Smooth muscle cell (in vitro differentiated cells): Measurements from ENCODE around the gene CYGB. TPM values are rescaled to one million over a fixed set of nuclear protein-coding genes. Genes with fewer than 3 reads are reported as not detected.

Experiments used
- DNase-seq: peaks from one replicate; lab custom pipeline; 2025; ENCODE audit not compliant: unreplicated experiment; lab: John Stamatoyannopoulos, UW
- H2AFZ ChIP-seq: fragments of 200-600 bp; sonication (generic); 2 replicates; pipeline ENCODE4 v1.6.0; 2016; ENCODE audit warnings: antibody characterized with exemption, low read depth, mild to moderate bottlenecking
- H3F3A ChIP-seq: fragments of 200-600 bp; sonication (generic); 2 replicates; pipeline ENCODE4 v1.6.0; 2017; ENCODE audit warnings: antibody characterized with exemption, low read depth
- H3K27ac ChIP-seq: fragments of 200-600 bp; sonication (generic); 2 replicates; pipeline ENCODE4 v1.5.1; 2016; ENCODE audit warnings: low read depth, mild to moderate bottlenecking
- H3K27me3 ChIP-seq: fragments of 200-600 bp; sonication (generic); 2 replicates; pipeline ENCODE4 v1.6.1; 2016; ENCODE audit warnings: low read depth, mild to moderate bottlenecking
- H3K36me3 ChIP-seq: fragments of 200-600 bp; sonication (generic); 2 replicates; pipeline ENCODE4 v1.5.1; 2016; ENCODE audit warnings: low read depth
- H3K4me1 ChIP-seq: fragments of 200-600 bp; sonication (generic); 2 replicates; pipeline ENCODE4 v1.5.1; 2016; ENCODE audit warnings: low read depth
- H3K4me2 ChIP-seq: fragments of 200-600 bp; sonication (generic); 2 replicates; pipeline ENCODE4 v1.6.0; 2016; ENCODE audit warnings: mild to moderate bottlenecking
- H3K4me3 ChIP-seq: fragments of 200-600 bp; sonication (generic); 2 replicates; pipeline ENCODE4 v1.5.1; 2016; ENCODE audit warnings: mild to moderate bottlenecking
- H3K79me2 ChIP-seq: fragments of 200-600 bp; sonication (generic); 2 replicates; pipeline ENCODE4 v1.6.0; 2016; ENCODE audit warnings: low read depth, mild to moderate bottlenecking
- H3K9ac ChIP-seq: fragments of 200-600 bp; sonication (generic); 2 replicates; pipeline ENCODE4 v1.6.0; 2016; ENCODE audit warnings: low read depth
- H3K9me3 ChIP-seq: fragments of 200-600 bp; sonication (generic); replicated peaks from 2 replicates; pipeline ENCODE4 v1.5.1; 2016; ENCODE audit warnings: low read depth
- H4K20me1 ChIP-seq: fragments of 200-600 bp; sonication (generic); 2 replicates; pipeline ENCODE4 v1.6.0; 2016; ENCODE audit warnings: low read depth
- WGBS: methylation state at CpG from one replicate; pipeline ENCODE4 v1.1.7; 2016; ENCODE audit warnings: low lambda C conversion rate; 5-methylcytosine and 5-hydroxymethylcytosine counted together
- polyA plus RNA-seq: library from polyadenylated mRNA; unstranded; fragments of >200 nt; fragmentation: Nextera tagmentation; extraction: Ambion mirVana; gene quantifications from 2 replicates; pipeline ENCODE4 v1.2.1, GENCODE V29; 2016
- total RNA-seq: library from RNA; depleted of rRNA; stranded (reverse); fragments of >200 nt; gene quantifications from 2 replicates; pipeline ENCODE4 v1.2.3, GENCODE V29; 2014
- TF ChIP-seq, protein P1 (sequence below): fragments of 200-600 bp; sonication (generic); IDR thresholded peaks from 2 replicates; pipeline ENCODE4 v1.5.1; 2017; ENCODE audit warnings: borderline replicate concordance, mild to moderate bottlenecking, antibody characterized with exemption; ENCODE audit not compliant: insufficient read depth, poor library complexity, severe bottlenecking

CYGB gene
- total and polyA plus RNA-seq, 2 experiments from 2014 or later, result 13.9 to 22.2 TPM

DNA sequence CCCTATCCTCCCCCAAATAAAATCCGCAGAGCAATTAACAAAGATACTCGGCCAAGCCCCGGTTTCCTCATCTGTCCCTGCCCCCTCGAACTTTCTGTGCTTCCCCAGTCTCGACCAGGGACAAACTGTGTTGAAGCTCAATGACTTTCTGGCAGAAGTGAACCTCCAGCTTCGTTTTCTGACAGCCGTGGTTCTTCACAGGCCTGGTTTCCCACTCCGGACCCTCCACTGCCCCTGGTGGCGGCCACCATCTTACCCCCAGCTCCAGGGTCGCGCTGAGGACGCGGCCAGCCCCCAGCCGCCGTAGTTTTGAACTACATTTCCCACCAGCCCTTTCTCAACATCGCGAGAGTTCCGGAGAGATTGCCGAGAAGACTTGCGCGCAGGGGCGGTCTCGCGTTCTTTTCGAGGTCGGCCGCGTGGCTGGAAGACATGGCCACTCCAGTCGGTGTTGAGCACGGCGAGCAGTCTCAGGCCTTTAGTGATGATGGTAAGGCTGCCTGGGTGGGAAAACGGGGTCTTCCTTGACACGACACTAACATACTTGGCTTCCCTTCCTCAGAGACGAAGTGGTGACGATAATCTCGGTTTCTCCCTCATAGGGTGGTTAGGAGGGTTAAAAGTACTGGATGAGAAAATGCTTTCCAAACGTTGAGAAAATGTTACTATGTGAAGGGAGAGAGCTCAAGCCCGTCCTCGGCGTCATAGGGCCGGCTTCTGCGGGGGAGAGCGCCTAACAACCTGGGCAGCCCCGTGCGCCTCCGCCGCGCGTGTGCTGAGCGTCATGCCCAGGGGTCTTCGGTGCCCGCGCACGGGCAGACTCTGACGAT is 20.1 kb upstream of the CYGB start:
- peak overlapping the region; percentile 98 for H2AFZ ChIP-seq
- peaks cover 37% of the 10 kb centered on the region for H3K79me2 ChIP-seq
- peaks cover 14% of the 10 kb centered on the region for H3F3A ChIP-seq
- no peaks in the 10 kb centered on the region for H3K27me3 ChIP-seq
- peak; percentile 81 for DNase-seq
- peak overlapping the region; percentile 80 for H3K27ac ChIP-seq
- H3K9me3 ChIP-seq, result no peaks in the 10 kb centered on the region
- peak overlapping the region; percentile 90 for H3K9ac ChIP-seq
- WGBS, result under 1% methylated on average over 55 of the region's 55 CpGs
- no peaks in the 10 kb centered on the region for H3K36me3 ChIP-seq
- H4K20me1 ChIP-seq, result peaks cover 44% of the 10 kb centered on the region
- H3K4me3 ChIP-seq, result peak overlapping the region; percentile 68
- H3K4me2 ChIP-seq, result peak overlapping the region; percentile 95
- TF ChIP-seq, protein P1, sequence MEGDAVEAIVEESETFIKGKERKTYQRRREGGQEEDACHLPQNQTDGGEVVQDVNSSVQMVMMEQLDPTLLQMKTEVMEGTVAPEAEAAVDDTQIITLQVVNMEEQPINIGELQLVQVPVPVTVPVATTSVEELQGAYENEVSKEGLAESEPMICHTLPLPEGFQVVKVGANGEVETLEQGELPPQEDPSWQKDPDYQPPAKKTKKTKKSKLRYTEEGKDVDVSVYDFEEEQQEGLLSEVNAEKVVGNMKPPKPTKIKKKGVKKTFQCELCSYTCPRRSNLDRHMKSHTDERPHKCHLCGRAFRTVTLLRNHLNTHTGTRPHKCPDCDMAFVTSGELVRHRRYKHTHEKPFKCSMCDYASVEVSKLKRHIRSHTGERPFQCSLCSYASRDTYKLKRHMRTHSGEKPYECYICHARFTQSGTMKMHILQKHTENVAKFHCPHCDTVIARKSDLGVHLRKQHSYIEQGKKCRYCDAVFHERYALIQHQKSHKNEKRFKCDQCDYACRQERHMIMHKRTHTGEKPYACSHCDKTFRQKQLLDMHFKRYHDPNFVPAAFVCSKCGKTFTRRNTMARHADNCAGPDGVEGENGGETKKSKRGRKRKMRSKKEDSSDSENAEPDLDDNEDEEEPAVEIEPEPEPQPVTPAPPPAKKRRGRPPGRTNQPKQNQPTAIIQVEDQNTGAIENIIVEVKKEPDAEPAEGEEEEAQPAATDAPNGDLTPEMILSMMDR, result peak; percentile 56
- H3K4me1 ChIP-seq, result peaks cover 8% of the 10 kb centered on the region

DNA sequence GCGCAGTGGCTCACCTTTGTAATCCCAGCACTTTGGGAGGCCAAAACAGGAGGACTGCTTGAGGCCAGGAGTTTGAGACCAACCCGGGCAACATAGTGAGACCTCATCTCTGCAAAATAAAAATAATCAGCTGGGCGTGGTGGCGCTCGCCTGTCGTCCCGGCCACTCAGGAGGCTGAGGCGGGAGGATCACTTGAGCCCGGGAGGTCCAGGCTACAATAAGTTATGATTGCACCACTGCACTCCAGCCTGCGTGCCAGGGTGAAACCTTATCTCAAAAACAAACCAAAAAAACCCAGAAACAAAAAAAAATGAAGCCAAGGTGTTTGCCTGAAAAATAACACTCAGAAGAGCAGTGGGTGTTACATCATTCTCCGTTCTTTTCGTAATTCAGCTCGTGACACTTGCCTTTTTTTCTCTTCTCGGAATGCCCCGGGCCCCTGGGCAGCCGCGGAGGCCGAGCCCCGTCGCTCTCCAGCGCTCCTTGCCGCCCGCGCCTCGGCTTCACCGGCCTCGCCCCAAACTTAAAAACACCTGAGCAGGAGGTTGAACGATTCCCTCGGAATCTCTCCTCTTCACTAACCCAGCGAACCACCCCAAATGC is 19.4 kb upstream of the CYGB start:
- Histone ChIP-seq H3K9ac (peak overlapping the region; percentile 90), H3K27me3 (no peaks in the 10 kb centered on the region), H2AFZ (peak overlapping the region; percentile 98), H3K9me3 (no peaks in the 10 kb centered on the region), H3F3A (peaks cover 14% of the 10 kb centered on the region), H3K27ac (peak overlapping the region; percentile 80), H3K79me2 (peaks cover 37% of the 10 kb centered on the region), H3K4me2 (peak overlapping the region; percentile 95), H4K20me1 (peaks cover 38% of the 10 kb centered on the region), H3K4me1 (peaks cover 8% of the 10 kb centered on the region), H3K4me3 (peak overlapping the region; percentile 68), H3K36me3 (no peaks in the 10 kb centered on the region)
- DNase-seq, result no peak
- TF ChIP-seq, protein P1, result no peak
- WGBS, result 30% methylated on average over 30 of the region's 30 CpGs

DNA sequence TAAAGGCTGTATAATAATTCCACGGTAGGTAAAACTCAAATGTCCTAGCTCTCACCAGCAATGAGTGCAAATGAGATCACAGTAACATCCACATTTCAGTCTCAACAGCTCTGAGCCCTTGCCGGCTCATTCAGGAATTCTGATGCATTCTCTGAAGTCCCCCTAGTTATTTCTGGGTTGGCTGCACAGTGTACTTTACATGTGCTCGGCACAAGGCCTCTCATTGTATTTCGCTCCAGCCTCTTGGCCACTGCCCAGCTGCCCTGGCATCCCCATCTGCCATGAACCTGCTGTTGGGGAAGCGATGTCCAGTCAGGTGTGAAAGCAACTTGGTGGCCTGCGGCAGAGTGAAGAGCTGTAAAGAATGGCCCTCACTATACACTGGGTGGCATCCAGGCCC is 16.6 kb upstream of the CYGB start:
- H3K27me3 ChIP-seq, result no peaks in the 10 kb centered on the region
- TF ChIP-seq, protein P1, result no peak
- no peak overlapping the region for H3K4me2 ChIP-seq
- no peak for DNase-seq
- H3K79me2 ChIP-seq, result peaks cover 15% of the 10 kb centered on the region
- H2AFZ ChIP-seq, result no peak overlapping the region
- H4K20me1 ChIP-seq, result peaks cover 11% of the 10 kb centered on the region
- no peak overlapping the region for H3K9ac ChIP-seq
- 80% methylated on average over 6 of the region's 6 CpGs for WGBS
- no peak overlapping the region for H3K4me3 ChIP-seq
- H3K4me1 ChIP-seq, result peaks cover 14% of the 10 kb centered on the region
- peaks cover 5% of the 10 kb centered on the region for H3F3A ChIP-seq
- no peaks in the 10 kb centered on the region for H3K36me3 ChIP-seq
- no peaks in the 10 kb centered on the region for H3K9me3 ChIP-seq
- H3K27ac ChIP-seq, result no peak overlapping the region
